Epithelial cell of esophagus (primary cell): Measurements from ENCODE around the gene NKAIN2.

Source experiments
- DNase-seq: peaks from one replicate; pipeline ENCODE4 v3.0.0; 2010; ENCODE audit warnings: low read depth
- H3K4me3 ChIP-seq: 2 replicates; pipeline ENCODE4 v1.5.1; 2011; ENCODE audit warnings: mild to moderate bottlenecking, low read length, control low read depth
- TF ChIP-seq, protein P1 (sequence below): IDR thresholded peaks from 2 replicates; pipeline ENCODE4 v1.5.1; 2011; ENCODE audit warnings: low read depth, mild to moderate bottlenecking, low read length, control low read depth, inconsistent platforms; ENCODE audit not compliant: insufficient read depth; ENCODE audit errors: missing control alignments

The NKAIN2 gene

DNA sequence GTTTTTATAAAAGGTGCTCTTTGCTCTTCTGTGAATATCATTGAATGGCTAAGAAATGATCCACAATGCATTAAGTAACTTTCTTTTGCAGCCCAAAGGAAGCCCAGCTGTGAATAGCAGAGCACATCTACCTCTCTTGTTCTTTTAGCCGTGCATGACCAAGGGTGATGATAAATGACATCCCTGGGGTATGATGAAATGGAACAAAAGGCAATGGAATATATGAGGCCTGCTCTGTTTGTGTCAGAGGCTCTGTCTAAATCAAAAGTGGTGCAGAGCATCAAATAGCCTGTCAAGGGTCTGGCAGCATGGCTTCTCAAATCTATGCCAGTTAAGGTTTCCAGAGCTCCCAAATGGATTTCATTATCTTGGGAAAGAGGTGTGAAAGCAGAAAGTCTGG lies 796.0 kb downstream of the NKAIN2 start:
- H3K4me3 ChIP-seq = no peak overlapping the region
- TF ChIP-seq, protein P1, sequence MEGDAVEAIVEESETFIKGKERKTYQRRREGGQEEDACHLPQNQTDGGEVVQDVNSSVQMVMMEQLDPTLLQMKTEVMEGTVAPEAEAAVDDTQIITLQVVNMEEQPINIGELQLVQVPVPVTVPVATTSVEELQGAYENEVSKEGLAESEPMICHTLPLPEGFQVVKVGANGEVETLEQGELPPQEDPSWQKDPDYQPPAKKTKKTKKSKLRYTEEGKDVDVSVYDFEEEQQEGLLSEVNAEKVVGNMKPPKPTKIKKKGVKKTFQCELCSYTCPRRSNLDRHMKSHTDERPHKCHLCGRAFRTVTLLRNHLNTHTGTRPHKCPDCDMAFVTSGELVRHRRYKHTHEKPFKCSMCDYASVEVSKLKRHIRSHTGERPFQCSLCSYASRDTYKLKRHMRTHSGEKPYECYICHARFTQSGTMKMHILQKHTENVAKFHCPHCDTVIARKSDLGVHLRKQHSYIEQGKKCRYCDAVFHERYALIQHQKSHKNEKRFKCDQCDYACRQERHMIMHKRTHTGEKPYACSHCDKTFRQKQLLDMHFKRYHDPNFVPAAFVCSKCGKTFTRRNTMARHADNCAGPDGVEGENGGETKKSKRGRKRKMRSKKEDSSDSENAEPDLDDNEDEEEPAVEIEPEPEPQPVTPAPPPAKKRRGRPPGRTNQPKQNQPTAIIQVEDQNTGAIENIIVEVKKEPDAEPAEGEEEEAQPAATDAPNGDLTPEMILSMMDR = no peak
- DNase-seq = no peak

DNA sequence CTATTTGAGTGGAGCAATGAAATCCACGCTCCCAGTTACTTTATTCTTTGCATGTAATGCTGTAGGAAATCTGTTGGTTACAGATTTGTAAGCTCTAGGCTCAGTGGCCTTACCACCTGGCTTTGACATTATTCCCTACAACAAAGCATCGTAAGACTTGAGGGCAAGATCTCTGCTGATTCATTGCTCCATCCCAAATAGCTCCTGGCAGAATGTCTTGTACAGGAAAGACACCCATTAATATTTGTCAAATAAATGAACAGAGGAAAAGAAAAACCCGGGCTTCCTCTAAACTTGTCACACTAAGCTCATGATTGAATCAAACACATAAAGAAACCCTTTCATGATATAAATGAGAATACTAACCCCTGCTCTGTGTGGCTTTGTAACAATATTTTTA lies 801.1 kb downstream of the NKAIN2 start:
- no peak for DNase-seq
- no peak overlapping the region for H3K4me3 ChIP-seq
- TF ChIP-seq, protein P1 = no peak

DNA sequence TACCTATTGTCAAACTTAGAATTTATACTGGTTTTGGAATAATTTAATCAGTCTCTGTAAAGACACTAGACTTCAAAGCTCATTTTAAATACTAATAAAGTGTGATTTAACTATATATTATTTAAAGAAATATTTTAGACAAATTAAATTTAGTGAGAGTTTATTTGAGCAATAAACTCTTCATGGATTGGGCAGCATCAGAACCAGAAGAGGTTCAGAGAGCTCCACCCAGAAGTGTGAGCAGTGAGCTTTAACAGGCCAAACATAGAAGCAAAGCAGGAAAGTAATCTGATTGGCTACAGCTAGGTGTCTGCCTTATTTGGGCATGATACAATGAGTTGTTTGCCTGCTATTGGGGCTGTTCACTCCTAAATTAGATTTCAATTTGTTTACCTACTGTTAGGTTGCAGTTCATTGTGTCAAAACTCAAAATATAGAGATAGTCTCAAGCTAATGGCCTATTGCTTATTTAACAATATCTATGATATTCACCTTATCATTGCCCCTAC lies 803.5 kb downstream of the NKAIN2 start:
- TF ChIP-seq, protein P1 = no peak
- no peak for DNase-seq
- H3K4me3 ChIP-seq = no peak overlapping the region

DNA sequence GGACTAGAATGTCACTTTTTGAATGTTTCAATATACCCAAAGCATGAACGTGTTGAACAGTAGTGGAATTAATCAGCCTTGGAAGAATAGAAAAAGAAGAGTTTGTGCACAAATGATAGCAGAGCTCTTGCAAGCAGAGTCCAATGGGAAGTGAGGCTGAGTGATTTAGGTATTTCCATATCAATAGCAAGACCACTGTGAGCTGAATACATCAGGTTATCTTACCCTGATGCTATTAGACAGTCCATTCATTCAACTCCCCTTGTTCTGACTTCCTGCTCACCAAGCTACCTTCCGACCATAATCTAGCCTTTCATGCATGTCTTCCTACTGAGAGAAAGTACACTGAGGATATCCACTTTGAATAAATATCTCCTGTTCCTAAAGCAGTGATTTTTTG lies 809.4 kb downstream of the NKAIN2 start:
- no peak for DNase-seq
- no peak overlapping the region for H3K4me3 ChIP-seq
- TF ChIP-seq, protein P1 = no peak

DNA sequence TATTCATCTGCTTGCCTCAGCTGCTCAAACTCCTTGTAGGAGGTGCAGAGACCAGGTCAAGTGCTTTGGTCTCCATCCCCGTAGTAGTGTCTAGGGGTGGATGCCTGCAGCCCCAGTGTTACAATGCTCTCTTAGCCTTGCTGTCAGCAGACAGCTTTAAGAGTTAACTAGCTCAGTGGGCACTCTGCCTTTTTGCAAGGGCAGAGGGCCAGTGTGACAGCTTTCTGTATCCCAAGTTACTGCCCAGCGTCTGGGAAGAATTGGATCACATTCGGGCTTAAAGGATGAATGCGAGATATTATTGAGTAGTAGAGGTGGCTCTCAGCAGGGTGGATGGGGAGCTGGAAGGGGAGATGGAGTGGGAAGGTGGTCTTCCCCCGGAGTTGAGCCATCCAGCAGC lies 818.7 kb downstream of the NKAIN2 start:
- TF ChIP-seq, protein P1 = no peak
- no peak overlapping the region for H3K4me3 ChIP-seq
- no peak for DNase-seq

DNA sequence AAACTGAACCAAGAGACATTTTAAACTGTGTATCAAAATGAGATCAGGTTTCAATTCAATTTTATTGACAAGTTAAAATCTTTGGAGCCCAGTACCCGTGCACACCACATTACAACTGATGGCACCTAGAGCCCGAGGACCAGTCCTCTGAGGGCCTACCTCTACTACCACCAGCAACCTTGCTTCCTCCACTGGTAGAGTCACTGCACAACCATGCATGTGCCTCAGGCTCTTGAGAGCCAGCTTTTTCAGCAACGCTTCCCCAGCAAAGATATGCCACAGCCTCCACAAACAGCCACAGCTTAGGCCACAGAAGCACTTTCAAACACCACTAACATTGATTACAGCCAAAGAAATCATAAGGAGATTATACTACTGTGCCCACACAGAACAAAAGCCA lies 830.0 kb downstream of the NKAIN2 start:
- TF ChIP-seq, protein P1 = no peak
- no peak overlapping the region for H3K4me3 ChIP-seq
- no peak for DNase-seq

DNA sequence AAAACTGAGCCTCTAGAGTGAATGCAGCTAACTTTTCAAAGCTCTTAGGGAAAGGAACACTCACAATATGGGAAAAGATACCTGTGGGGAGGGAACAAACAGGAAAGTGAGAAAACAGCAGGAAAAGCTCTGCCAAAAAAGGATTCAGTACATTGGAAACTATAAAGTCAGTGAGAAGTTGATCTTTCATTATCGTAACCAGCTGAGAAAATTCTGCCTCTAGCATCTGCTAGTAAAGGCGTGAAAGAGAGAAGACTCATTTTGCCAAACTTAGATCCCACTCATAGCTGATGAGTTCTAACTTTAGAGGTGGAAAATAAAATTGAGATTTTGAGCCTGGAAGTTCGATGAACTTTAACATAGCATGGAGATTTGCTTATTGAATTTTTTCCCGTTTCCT lies 836.8 kb downstream of the NKAIN2 start:
- TF ChIP-seq, protein P1 = no peak
- no peak overlapping the region for H3K4me3 ChIP-seq
- no peak for DNase-seq
